Liver (tissue), 9 donors: ENCODE measurements around the gene TPGS2. TPM values are rescaled to one million over a fixed set of nuclear protein-coding genes. Genes with fewer than 3 reads are reported as not detected.

ENCODE experiments used
- DNase-seq: peaks from one replicate; pipeline ENCODE4 v3.0.0-alpha.2; 2017; ENCODE audit warnings: low spot score
- H3K27ac ChIP-seq, 2 donors: one replicate each; pipeline ENCODE4 v1.7.0; 2013; ENCODE audit warnings: inconsistent platforms in 2 of 2, low read length in 2 of 2, control low read depth in 1 of 2, low read depth in 1 of 2, mild to moderate bottlenecking in 1 of 2
- H3K27me3 ChIP-seq, 4 donors: one replicate each; pipeline versions ENCODE4 v1.6.1 to v1.7.0; 2013; ENCODE audit warnings: low read length in 3 of 4, inconsistent platforms in 1 of 4, mild to moderate bottlenecking in 1 of 4, moderate library complexity in 1 of 4; ENCODE audit not compliant: control insufficient read depth in 4 of 4, insufficient read depth in 4 of 4
- H3K36me3 ChIP-seq, 4 donors: one replicate each; pipeline versions ENCODE4 v1.6.1 to v1.7.0; 2013; ENCODE audit warnings: low read length in 3 of 4, mild to moderate bottlenecking in 3 of 4, low read depth in 1 of 4, moderate library complexity in 1 of 4; ENCODE audit not compliant: control insufficient read depth in 4 of 4, insufficient read depth in 3 of 4
- H3K4me1 ChIP-seq, 4 donors: one replicate each; pipeline versions ENCODE4 v1.6.1 to v1.7.0; 2013; ENCODE audit warnings: low read length in 3 of 4, mild to moderate bottlenecking in 3 of 4, moderate library complexity in 1 of 4; ENCODE audit not compliant: control insufficient read depth in 4 of 4, insufficient read depth in 4 of 4
- H3K4me3 ChIP-seq, 3 donors: one replicate each; pipeline versions ENCODE4 v1.6.1 to v1.7.0; 2013; ENCODE audit warnings: low read length in 3 of 3, control low read depth in 1 of 3, low read depth in 1 of 3, mild to moderate bottlenecking in 1 of 3
- H3K9ac ChIP-seq, 2 donors: one replicate each; pipeline ENCODE4 v1.7.0; 2013; ENCODE audit warnings: low read length in 2 of 2, mild to moderate bottlenecking in 2 of 2, moderate library complexity in 2 of 2, control low read depth in 1 of 2, low read depth in 1 of 2
- H3K9me3 ChIP-seq, 4 donors: one replicate each; pipeline versions ENCODE4 v1.6.1 to v1.7.0; 2013; ENCODE audit warnings: low read length in 3 of 4; ENCODE audit not compliant: control insufficient read depth in 4 of 4
- ATF3 ChIP-seq: IDR thresholded peaks from 2 replicates; pipeline ENCODE4 v1.6.1; 2016; ENCODE audit warnings: antibody characterized with exemption
- CTCF ChIP-seq: fragments of 150-350 bp; IDR thresholded peaks from 2 replicates; pipeline ENCODE4 v1.5.1; 2017; ENCODE audit warnings: improper control_type of control experiment, low read depth, low read length; ENCODE audit not compliant: missing input control
- EGR1 ChIP-seq, 2 donors: IDR thresholded peaks; 2 replicates each; pipeline ENCODE4 v1.6.1; 2016 to 2018; ENCODE audit warnings: antibody characterized with exemption in 2 of 2, low read depth in 2 of 2
- FOXA1 ChIP-seq: IDR thresholded peaks from 2 replicates; pipeline ENCODE4 v1.6.1; 2016; ENCODE audit warnings: antibody characterized with exemption
- FOXA2 ChIP-seq: IDR thresholded peaks from 2 replicates; pipeline ENCODE4 v1.6.1; 2016; ENCODE audit warnings: antibody characterized with exemption
- GABPA ChIP-seq, 2 donors: IDR thresholded peaks in 1 of 2; conservative IDR thresholded peaks in 1 of 2; 2 replicates each; pipeline ENCODE4 v1.6.1; 2016; ENCODE audit warnings: antibody characterized with exemption in 2 of 2, mild to moderate bottlenecking in 1 of 2, moderate library complexity in 1 of 2
- HNF4A ChIP-seq, 2 donors: conservative IDR thresholded peaks; 2 replicates each; pipeline ENCODE4 v1.6.1; 2016; ENCODE audit warnings: antibody characterized with exemption in 2 of 2, mild to moderate bottlenecking in 2 of 2
- HNF4G ChIP-seq: IDR thresholded peaks from 2 replicates; pipeline ENCODE4 v1.6.1; 2016; ENCODE audit warnings: antibody characterized with exemption
- JUND ChIP-seq, 2 donors: IDR thresholded peaks; 2 replicates each; pipeline ENCODE4 v1.6.1; 2016; ENCODE audit warnings: antibody characterized with exemption in 2 of 2
- MAX ChIP-seq: IDR thresholded peaks from 2 replicates; pipeline ENCODE4 v1.6.1; 2016; ENCODE audit warnings: antibody characterized with exemption
- NR2F2 ChIP-seq: IDR thresholded peaks from 2 replicates; pipeline ENCODE4 v1.6.1; 2016; ENCODE audit warnings: antibody characterized with exemption
- RAD21 ChIP-seq, 2 donors: IDR thresholded peaks; 2 replicates each; pipeline ENCODE4 v1.6.1; 2016; ENCODE audit warnings: antibody characterized with exemption in 2 of 2, mild to moderate bottlenecking in 2 of 2
- REST ChIP-seq: IDR thresholded peaks from 2 replicates; pipeline ENCODE4 v1.6.1; 2016; ENCODE audit warnings: antibody characterized with exemption, mild to moderate bottlenecking
- RXRA ChIP-seq, 2 donors: IDR thresholded peaks; 2 replicates each; pipeline ENCODE4 v1.6.1; 2017 to 2018; ENCODE audit warnings: antibody characterized with exemption in 2 of 2, mild to moderate bottlenecking in 1 of 2
- SP1 ChIP-seq: IDR thresholded peaks from 2 replicates; pipeline ENCODE4 v1.6.1; 2018; ENCODE audit warnings: antibody characterized with exemption, mild to moderate bottlenecking
- TAF1 ChIP-seq: conservative IDR thresholded peaks from 2 replicates; pipeline ENCODE4 v1.6.1; 2016; ENCODE audit warnings: antibody characterized with exemption, mild to moderate bottlenecking
- YY1 ChIP-seq: IDR thresholded peaks from 2 replicates; pipeline ENCODE4 v1.6.1; 2016; ENCODE audit warnings: antibody characterized with exemption, mild to moderate bottlenecking
- ZBTB33 ChIP-seq: IDR thresholded peaks from 2 replicates; pipeline ENCODE4 v1.6.1; 2016; ENCODE audit warnings: antibody characterized with exemption
- WGBS: extraction: QIAGEN DNeasy Blood & Tissue Kit; methylation state at CpG from one replicate; pipeline ENCODE4 v1.1.7; 2013; 5-methylcytosine and 5-hydroxymethylcytosine counted together
- polyA plus RNA-seq, 2 donors: library from polyadenylated mRNA; stranded (reverse) in 1 of 2; unstranded in 1 of 2; fragments of 200-250 nt in 1 of 2; fragments of >200 nt in 1 of 2; fragmentation: Nextera tagmentation in 1 of 2; extraction: Ambion mirVana in 1 of 2; gene quantifications; one replicate each; pipeline versions ENCODE4 v1.2.1 to v1.2.3, GENCODE V29; 2013 to 2015
- total RNA-seq, 2 donors: library from RNA; depleted of rRNA; stranded (reverse); fragments of >200 nt; gene quantifications; one replicate each; pipeline ENCODE4 v1.2.3, GENCODE V29; 2014
- donor health status: healthy.
- donor health status: healthy.
- donor health status: healthy.
- donor health status: healthy.
- donor health status: healthy.

The TPGS2 gene
- total and polyA plus RNA-seq, 4 donors, result 20.2 to 57.4 (median 21.2) TPM

- TF ChIP-seq ATF3 (no peak), EGR1 (IDR thresholded peaks at IDR 0.05; ENCODE audit: low read depth in 2 of 2) (no peak), SP1 (no peak), ZBTB33 (no peak), HNF4A (conservative IDR thresholded peaks at IDR 0.05) (no peak), FOXA1 (no peak), REST (no peak), TAF1 (no peak), MAX (no peak), GABPA (IDR thresholded peaks at IDR 0.05 in 1 of 2, conservative IDR thresholded peaks at IDR 0.05 in 1 of 2) (no peak), FOXA2 (no peak), NR2F2 (no peak), JUND (IDR thresholded peaks at IDR 0.05) (no peak), HNF4G (no peak), RAD21 (IDR thresholded peaks at IDR 0.05) (no peak), YY1 (no peak), RXRA (IDR thresholded peaks at IDR 0.05) (no peak), CTCF (no peak)
- H3K27me3 ChIP-seq, result no peaks in the 10 kb centered on the region
- H3K36me3 ChIP-seq, result peaks cover 0 to 9% (median 0%) of the 10 kb centered on the region in 4 donors
- DNase-seq, result no peak
- no peak overlapping the region for H3K4me3 ChIP-seq
- H3K27ac ChIP-seq, result no peak overlapping the region
- H3K9ac ChIP-seq, result no peak overlapping the region
- 68% methylated on average over 2 of the region's 2 CpGs for WGBS
- no peaks in the 10 kb centered on the region for H3K4me1 ChIP-seq
- H3K9me3 ChIP-seq, result no peaks in the 10 kb centered on the region
These were observed 22.4 kb upstream of the TPGS2 start for GRCh38 chr18:36851202-36851590.
